T1000 (cell line): Measurements from ENCODE around the gene HNRNPCL1.
"Not testable (repeated sequence)": the region's sequence is repeated elsewhere in the genome, so short reads cannot be mapped to it uniquely, and the experiment has no call there.

Source experiments
- DNase-seq: peaks from one replicate; lab custom pipeline; 2025; ENCODE audit warnings: mixed read lengths; lab: John Stamatoyannopoulos, UW

Gene HNRNPCL1

GRCh38 chr1:12848620-12849019 is at the start of gene HNRNPCL1:
Gene HNRNPCL1, minus strand, starts transcription at chr1:12848720. Its CDS starts 431 bp downstream, at chr1:12848289.
- not testable (repeated sequence) for DNase-seq

- not testable (repeated sequence) for DNase-seq
These were observed 49.6 kb upstream of the HNRNPCL1 start, which contains the start of gene PRAMEF10 for GRCh38 chr1:12898170-12898569. Gene PRAMEF10, minus strand, starts transcription at chr1:12898270. Its CDS starts 2,423 bp downstream, at chr1:12895847.

- not testable (repeated sequence) for DNase-seq
These were observed 37.6 kb upstream of the HNRNPCL1 start, which contains the start of gene PRAMEF4 for GRCh38 chr1:12886101-12886500. Gene PRAMEF4, minus strand, starts transcription at chr1:12886201. Its CDS starts 2,807 bp downstream, at chr1:12883394.

- not testable (repeated sequence) for DNase-seq
These were observed 29.9 kb upstream of the HNRNPCL1 start for GRCh38 chr1:12878453-12878852.

- not testable (repeated sequence) for DNase-seq
These were observed 14.8 kb upstream of the HNRNPCL1 start for GRCh38 chr1:12863131-12863880.

GRCh38 chr1:12856786-12857185 is 8.3 kb upstream of the HNRNPCL1 start, which contains the start of gene PRAMEF2:
Gene PRAMEF2, plus strand, starts transcription at chr1:12857086. Its CDS starts 1,924 bp downstream, at chr1:12859010.
- DNase-seq = not testable (repeated sequence)

GRCh38 chr1:12851779-12852178 is 3.3 kb upstream of the HNRNPCL1 start:
- DNase-seq = no peak

GRCh38 chr1:12833251-12833650 is 15.3 kb downstream of the HNRNPCL1 start:
- DNase-seq = not testable (repeated sequence)

- not testable (repeated sequence) for DNase-seq
These were observed 17.2 kb downstream of the HNRNPCL1 start, which contains the start of gene PRAMEF11 for GRCh38 chr1:12831310-12831709. Gene PRAMEF11, minus strand, starts transcription at chr1:12831410. Its CDS starts 2,621 bp downstream, at chr1:12828789.

GRCh38 chr1:12819061-12819460 is 29.5 kb downstream of the HNRNPCL1 start:
- DNase-seq = not testable (repeated sequence)

- no peak for DNase-seq
These were observed 37.1 kb downstream of the HNRNPCL1 start for GRCh38 chr1:12811409-12811784.

GRCh38 chr1:12810691-12811408 is 37.7 kb downstream of the HNRNPCL1 start:
- DNase-seq = no peak

- no peak for DNase-seq
These were observed 38.6 kb downstream of the HNRNPCL1 start for GRCh38 chr1:12809933-12810332.

- DNase-seq = no peak
These were observed 48.8 kb downstream of the HNRNPCL1 start for GRCh38 chr1:12799730-12800129.

- DNase-seq = no peak
These were observed 49.6 kb downstream of the HNRNPCL1 start for GRCh38 chr1:12798911-12799310.
